ENCODE data around the gene TNS1.

TNS1 gene

DNA sequence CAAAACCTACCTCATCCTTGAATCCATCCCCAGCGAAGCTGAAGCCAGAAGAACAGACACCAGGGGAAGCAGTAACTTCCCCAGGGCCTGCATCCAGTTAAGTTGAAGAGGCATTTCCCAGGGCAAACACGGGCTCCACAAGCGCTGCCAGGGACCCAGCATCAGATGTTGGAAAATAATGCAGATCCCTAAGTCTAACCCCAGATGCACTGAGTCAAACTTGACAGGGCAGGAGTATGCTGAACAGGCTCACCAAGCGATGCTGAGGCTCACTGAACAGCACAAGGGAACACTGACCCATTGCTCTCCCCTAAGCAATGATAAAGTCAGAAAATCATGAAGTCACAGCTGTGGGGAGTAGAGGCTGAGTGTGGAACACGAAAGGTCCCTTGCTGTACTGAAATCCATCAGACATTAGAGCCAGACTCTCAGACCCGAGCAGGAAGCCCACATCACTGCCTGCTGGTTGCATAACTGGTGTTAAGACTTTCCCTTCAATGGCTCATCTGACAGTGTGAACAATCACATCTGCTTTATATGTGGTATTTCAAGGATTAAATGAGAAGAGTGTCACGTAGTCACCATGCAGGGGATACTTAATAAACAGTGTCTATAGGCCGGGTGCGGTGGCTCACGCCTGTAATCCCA, 36.2 kb downstream of the TNS1 start:
- Histone ChIP-seq H3K9me3 (no peaks in the 10 kb centered on the region), H3K4me1 (peaks cover 10% of the 10 kb centered on the region; the same call in 1 of the 2 replicates), H3K36me3 (peaks cover 24% of the 10 kb centered on the region), H3K27me3 (no peaks in the 10 kb centered on the region), H3K4me3 (ENCODE audit: low read depth, low read length) (no peak overlapping the region)
- no peak for DNase-seq
- TF ChIP-seq, protein P1, sequence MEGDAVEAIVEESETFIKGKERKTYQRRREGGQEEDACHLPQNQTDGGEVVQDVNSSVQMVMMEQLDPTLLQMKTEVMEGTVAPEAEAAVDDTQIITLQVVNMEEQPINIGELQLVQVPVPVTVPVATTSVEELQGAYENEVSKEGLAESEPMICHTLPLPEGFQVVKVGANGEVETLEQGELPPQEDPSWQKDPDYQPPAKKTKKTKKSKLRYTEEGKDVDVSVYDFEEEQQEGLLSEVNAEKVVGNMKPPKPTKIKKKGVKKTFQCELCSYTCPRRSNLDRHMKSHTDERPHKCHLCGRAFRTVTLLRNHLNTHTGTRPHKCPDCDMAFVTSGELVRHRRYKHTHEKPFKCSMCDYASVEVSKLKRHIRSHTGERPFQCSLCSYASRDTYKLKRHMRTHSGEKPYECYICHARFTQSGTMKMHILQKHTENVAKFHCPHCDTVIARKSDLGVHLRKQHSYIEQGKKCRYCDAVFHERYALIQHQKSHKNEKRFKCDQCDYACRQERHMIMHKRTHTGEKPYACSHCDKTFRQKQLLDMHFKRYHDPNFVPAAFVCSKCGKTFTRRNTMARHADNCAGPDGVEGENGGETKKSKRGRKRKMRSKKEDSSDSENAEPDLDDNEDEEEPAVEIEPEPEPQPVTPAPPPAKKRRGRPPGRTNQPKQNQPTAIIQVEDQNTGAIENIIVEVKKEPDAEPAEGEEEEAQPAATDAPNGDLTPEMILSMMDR (IDR thresholded peaks at IDR 0.05; ENCODE audit: low read depth, low read length): no peak

DNA sequence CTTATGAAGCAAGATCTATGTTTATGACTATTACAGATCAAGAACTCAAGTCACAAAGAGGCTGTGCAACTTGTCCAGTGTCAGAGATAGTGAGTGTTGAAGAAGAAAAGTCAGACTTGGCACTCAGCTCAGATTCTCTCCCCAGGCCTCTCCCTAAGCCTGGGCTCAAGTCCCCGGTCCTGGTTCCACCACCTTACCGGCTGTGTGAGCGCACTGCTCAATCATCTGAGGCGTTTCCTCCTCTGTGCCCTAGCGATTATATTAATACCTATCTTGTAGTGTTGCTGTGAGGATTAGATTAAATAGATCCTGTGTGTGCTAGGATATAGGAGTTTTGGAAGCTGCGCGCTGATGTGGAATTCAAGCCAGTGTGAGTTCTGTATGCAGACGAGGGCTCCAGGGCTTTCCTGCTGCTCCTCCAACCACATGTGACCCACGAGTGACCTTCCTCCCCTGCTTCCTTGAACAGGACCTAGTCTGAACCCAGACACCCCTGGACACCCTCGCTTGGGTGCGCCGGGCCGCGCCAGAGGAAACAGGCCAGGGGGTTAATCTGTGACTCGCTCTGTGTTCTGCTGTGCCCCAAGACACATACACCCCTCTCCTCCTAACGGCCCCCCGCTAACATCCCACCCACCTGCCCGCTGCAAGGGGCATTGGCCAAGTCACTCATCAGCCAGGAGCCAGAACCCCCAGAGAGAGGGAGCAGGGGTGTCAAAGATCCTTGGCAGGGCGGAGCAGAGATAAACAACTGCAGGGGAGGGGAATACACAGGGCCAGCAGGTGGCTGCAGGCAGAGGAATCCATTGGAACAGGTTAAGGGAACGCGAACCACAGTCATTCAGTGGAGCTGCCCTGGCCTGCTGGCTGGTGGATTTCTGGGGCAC, 38.3 kb downstream of the TNS1 start:
- H3K36me3 ChIP-seq: peaks cover 16% of the 10 kb centered on the region
- H3K9me3 ChIP-seq: no peaks in the 10 kb centered on the region
- TF ChIP-seq, protein P1 (IDR thresholded peaks at IDR 0.05; ENCODE audit: low read depth, low read length): no peak
- H3K4me3 ChIP-seq (ENCODE audit: low read depth, low read length): no peak overlapping the region
- peaks cover 10% of the 10 kb centered on the region; the same call in 1 of the 2 replicates for H3K4me1 ChIP-seq
- H3K27me3 ChIP-seq: no peaks in the 10 kb centered on the region
- DNase-seq: no peak

DNA sequence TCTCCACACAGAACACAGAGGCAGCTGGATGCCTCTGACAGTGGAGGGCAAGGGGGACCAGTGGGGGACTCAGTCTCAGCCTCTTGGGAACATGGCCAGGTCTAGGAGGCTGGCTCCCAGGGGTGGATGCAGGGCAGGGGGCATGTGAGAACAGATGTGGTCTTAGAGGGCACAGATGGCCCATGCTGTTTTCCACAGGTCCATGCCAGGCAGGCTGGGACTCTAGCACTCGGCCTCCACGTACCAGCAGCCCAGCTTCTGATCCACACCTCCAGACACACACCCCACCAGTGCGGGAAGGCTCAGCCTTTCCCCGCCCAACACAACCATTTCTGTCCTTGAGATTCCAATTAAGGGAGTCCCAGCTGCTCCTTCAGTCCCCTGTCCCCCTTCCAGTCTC, 42.4 kb downstream of the TNS1 start:
- no peaks in the 10 kb centered on the region for H3K9me3 ChIP-seq
- no peak overlapping the region for H3K4me3 ChIP-seq (ENCODE audit: low read depth, low read length)
- H3K36me3 ChIP-seq: peaks cover 23% of the 10 kb centered on the region
- peaks cover 10% of the 10 kb centered on the region; the same call in 1 of the 2 replicates for H3K4me1 ChIP-seq
- TF ChIP-seq, protein P1 (IDR thresholded peaks at IDR 0.05; ENCODE audit: low read depth, low read length): no peak
- DNase-seq: no peak
- H3K27me3 ChIP-seq: no peaks in the 10 kb centered on the region

DNA sequence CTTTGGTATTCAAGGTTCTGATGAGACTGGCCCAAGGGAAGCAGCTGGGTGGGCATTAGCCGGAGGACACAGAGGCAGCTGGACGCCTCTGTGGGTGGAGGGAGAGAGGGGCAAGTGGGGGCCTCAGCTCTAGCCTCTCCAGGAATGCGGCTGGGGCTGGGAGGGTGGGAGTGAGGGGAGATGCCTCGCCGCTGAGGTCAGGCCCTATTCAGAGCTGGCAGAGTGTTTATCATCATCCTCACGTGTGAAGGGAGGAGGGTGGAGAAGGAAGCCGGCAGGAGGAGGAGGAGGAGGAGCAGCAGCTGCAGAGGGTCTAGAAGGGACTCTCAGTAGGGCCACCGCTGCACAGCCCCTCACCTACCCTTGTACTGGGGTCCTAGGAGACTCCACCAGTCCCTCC, 43.1 kb downstream of the TNS1 start:
- Histone ChIP-seq H3K9me3 (no peaks in the 10 kb centered on the region), H3K4me3 (ENCODE audit: low read depth, low read length) (no peak overlapping the region), H3K4me1 (peaks cover 4% of the 10 kb centered on the region), H3K27me3 (no peaks in the 10 kb centered on the region), H3K36me3 (peaks cover 24% of the 10 kb centered on the region)
- no peak for DNase-seq
- TF ChIP-seq, protein P1 (IDR thresholded peaks at IDR 0.05; ENCODE audit: low read depth, low read length): no peak

DNA sequence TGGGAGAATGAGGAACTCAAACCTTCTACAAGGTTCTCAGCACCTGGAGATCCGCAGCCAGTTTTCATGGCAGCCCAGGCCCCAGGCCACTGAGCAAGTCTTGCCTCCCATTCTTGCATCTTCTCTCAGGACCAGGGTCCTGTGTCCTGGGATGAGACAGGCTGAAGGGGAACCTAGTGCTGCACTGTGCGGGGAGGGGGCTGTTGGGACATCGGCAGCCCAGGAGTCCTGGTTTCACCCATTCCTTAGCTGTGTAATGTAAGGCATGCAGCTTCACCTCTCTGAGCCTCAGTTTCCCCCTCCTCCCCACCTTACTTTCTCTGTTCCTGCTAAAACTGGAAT, 43.9 kb downstream of the TNS1 start:
- H3K9me3 ChIP-seq: no peaks in the 10 kb centered on the region
- no peaks in the 10 kb centered on the region for H3K27me3 ChIP-seq
- H3K4me1 ChIP-seq: peaks cover under 1% of the 10 kb centered on the region; the same call in 1 of the 2 replicates
- no peak for DNase-seq
- H3K4me3 ChIP-seq (ENCODE audit: low read depth, low read length): no peak overlapping the region
- H3K36me3 ChIP-seq: peaks cover 26% of the 10 kb centered on the region
- TF ChIP-seq, protein P1 (IDR thresholded peaks at IDR 0.05; ENCODE audit: low read depth, low read length): no peak

All from BE2C (cell line).